Sigmoid colon (tissue), 4 donors: Measurements from ENCODE around the gene PLA1A.

Experiments
- POLR2AphosphoS5 ChIP-seq, 4 donors: sonication (generic); formaldehyde crosslinking; IDR thresholded peaks; one replicate each; pipeline ENCODE4 v1.6.1; 2017; ENCODE audit warnings: antibody characterized with exemption in 4 of 4
- TF ChIP-seq, protein P1 (sequence below), 4 experiments: fragments of 450-650 bp in 3 of 4; fragments of 200-600 bp in 1 of 4; IDR thresholded peaks; one replicate each; pipeline ENCODE4 v1.5.1; 2016 to 2019; ENCODE audit warnings: antibody characterized with exemption in 4 of 4, mild to moderate bottlenecking in 3 of 4, moderate library complexity in 2 of 4

- TF ChIP-seq, protein P1, sequence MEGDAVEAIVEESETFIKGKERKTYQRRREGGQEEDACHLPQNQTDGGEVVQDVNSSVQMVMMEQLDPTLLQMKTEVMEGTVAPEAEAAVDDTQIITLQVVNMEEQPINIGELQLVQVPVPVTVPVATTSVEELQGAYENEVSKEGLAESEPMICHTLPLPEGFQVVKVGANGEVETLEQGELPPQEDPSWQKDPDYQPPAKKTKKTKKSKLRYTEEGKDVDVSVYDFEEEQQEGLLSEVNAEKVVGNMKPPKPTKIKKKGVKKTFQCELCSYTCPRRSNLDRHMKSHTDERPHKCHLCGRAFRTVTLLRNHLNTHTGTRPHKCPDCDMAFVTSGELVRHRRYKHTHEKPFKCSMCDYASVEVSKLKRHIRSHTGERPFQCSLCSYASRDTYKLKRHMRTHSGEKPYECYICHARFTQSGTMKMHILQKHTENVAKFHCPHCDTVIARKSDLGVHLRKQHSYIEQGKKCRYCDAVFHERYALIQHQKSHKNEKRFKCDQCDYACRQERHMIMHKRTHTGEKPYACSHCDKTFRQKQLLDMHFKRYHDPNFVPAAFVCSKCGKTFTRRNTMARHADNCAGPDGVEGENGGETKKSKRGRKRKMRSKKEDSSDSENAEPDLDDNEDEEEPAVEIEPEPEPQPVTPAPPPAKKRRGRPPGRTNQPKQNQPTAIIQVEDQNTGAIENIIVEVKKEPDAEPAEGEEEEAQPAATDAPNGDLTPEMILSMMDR (IDR thresholded peaks at IDR 0.05), result no peak
- no peak for TF ChIP-seq POLR2AphosphoS5 (IDR thresholded peaks at IDR 0.05)
Measured at GRCh38 chr3:119588112-119588511, 9.6 kb upstream of the PLA1A start.
